Smooth muscle cell (in vitro differentiated cells): ENCODE data around the gene NT5DC2. TPM values are rescaled to one million over a fixed set of nuclear protein-coding genes. Genes with fewer than 3 reads are reported as not detected.

Experiments used
- DNase-seq: peaks from one replicate; lab custom pipeline; 2025; ENCODE audit not compliant: unreplicated experiment; lab: John Stamatoyannopoulos, UW
- H2AFZ ChIP-seq: fragments of 200-600 bp; sonication (generic); 2 replicates; pipeline ENCODE4 v1.6.0; 2016; ENCODE audit warnings: antibody characterized with exemption, low read depth, mild to moderate bottlenecking
- H3F3A ChIP-seq: fragments of 200-600 bp; sonication (generic); 2 replicates; pipeline ENCODE4 v1.6.0; 2017; ENCODE audit warnings: antibody characterized with exemption, low read depth
- H3K27ac ChIP-seq: fragments of 200-600 bp; sonication (generic); 2 replicates; pipeline ENCODE4 v1.5.1; 2016; ENCODE audit warnings: low read depth, mild to moderate bottlenecking
- H3K27me3 ChIP-seq: fragments of 200-600 bp; sonication (generic); 2 replicates; pipeline ENCODE4 v1.6.1; 2016; ENCODE audit warnings: low read depth, mild to moderate bottlenecking
- H3K36me3 ChIP-seq: fragments of 200-600 bp; sonication (generic); 2 replicates; pipeline ENCODE4 v1.5.1; 2016; ENCODE audit warnings: low read depth
- H3K4me1 ChIP-seq: fragments of 200-600 bp; sonication (generic); 2 replicates; pipeline ENCODE4 v1.5.1; 2016; ENCODE audit warnings: low read depth
- H3K4me2 ChIP-seq: fragments of 200-600 bp; sonication (generic); 2 replicates; pipeline ENCODE4 v1.6.0; 2016; ENCODE audit warnings: mild to moderate bottlenecking
- H3K4me3 ChIP-seq: fragments of 200-600 bp; sonication (generic); 2 replicates; pipeline ENCODE4 v1.5.1; 2016; ENCODE audit warnings: mild to moderate bottlenecking
- H3K79me2 ChIP-seq: fragments of 200-600 bp; sonication (generic); 2 replicates; pipeline ENCODE4 v1.6.0; 2016; ENCODE audit warnings: low read depth, mild to moderate bottlenecking
- H3K9ac ChIP-seq: fragments of 200-600 bp; sonication (generic); 2 replicates; pipeline ENCODE4 v1.6.0; 2016; ENCODE audit warnings: low read depth
- H3K9me3 ChIP-seq: fragments of 200-600 bp; sonication (generic); replicated peaks from 2 replicates; pipeline ENCODE4 v1.5.1; 2016; ENCODE audit warnings: low read depth
- H4K20me1 ChIP-seq: fragments of 200-600 bp; sonication (generic); 2 replicates; pipeline ENCODE4 v1.6.0; 2016; ENCODE audit warnings: low read depth
- CTCF ChIP-seq: fragments of 200-600 bp; sonication (generic); IDR thresholded peaks from 2 replicates; pipeline ENCODE4 v1.5.1; 2017; ENCODE audit warnings: borderline replicate concordance, mild to moderate bottlenecking, antibody characterized with exemption; ENCODE audit not compliant: insufficient read depth, poor library complexity, severe bottlenecking
- WGBS: methylation state at CpG from one replicate; pipeline ENCODE4 v1.1.7; 2016; ENCODE audit warnings: low lambda C conversion rate; 5-methylcytosine and 5-hydroxymethylcytosine counted together
- polyA plus RNA-seq: library from polyadenylated mRNA; unstranded; fragments of >200 nt; fragmentation: Nextera tagmentation; extraction: Ambion mirVana; gene quantifications from 2 replicates; pipeline ENCODE4 v1.2.1, GENCODE V29; 2016
- total RNA-seq: library from RNA; depleted of rRNA; stranded (reverse); fragments of >200 nt; gene quantifications from 2 replicates; pipeline ENCODE4 v1.2.3, GENCODE V29; 2014

The NT5DC2 gene
- total and polyA plus RNA-seq, 2 experiments from 2014 or later = 156 to 248 TPM

GRCh38 chr3:52570076-52570475 lies 36.4 kb upstream of the NT5DC2 start:
- Histone ChIP-seq H3K27ac (no peak overlapping the region), H4K20me1 (no peaks in the 10 kb centered on the region), H3K9ac (no peak overlapping the region), H3K27me3 (no peaks in the 10 kb centered on the region), H3K36me3 (peaks cover 4% of the 10 kb centered on the region), H3K79me2 (no peaks in the 10 kb centered on the region), H3K4me2 (no peak overlapping the region), H2AFZ (no peak overlapping the region), H3K4me1 (no peaks in the 10 kb centered on the region), H3K4me3 (no peak overlapping the region), H3F3A (no peaks in the 10 kb centered on the region), H3K9me3 (no peaks in the 10 kb centered on the region)
- no peak for TF ChIP-seq CTCF
- DNase-seq = no peak
- WGBS = 80% methylated on average over 4 of the region's 4 CpGs

- Histone ChIP-seq H3K4me1 (no peaks in the 10 kb centered on the region), H3K4me3 (no peak overlapping the region), H3K27ac (no peak overlapping the region), H3K79me2 (no peaks in the 10 kb centered on the region), H3K36me3 (peaks cover 4% of the 10 kb centered on the region), H3K4me2 (no peak overlapping the region), H4K20me1 (no peaks in the 10 kb centered on the region), H3K9ac (no peak overlapping the region), H3K27me3 (no peaks in the 10 kb centered on the region), H3K9me3 (no peaks in the 10 kb centered on the region), H3F3A (no peaks in the 10 kb centered on the region), H2AFZ (no peak overlapping the region)
- WGBS = 69% methylated on average over 2 of the region's 2 CpGs
- TF ChIP-seq CTCF = no peak
- DNase-seq = no peak
Measured at GRCh38 chr3:52568069-52568468, 34.4 kb upstream of the NT5DC2 start.

GRCh38 chr3:52563984-52564383 lies 30.3 kb upstream of the NT5DC2 start:
- DNase-seq = no peak
- Histone ChIP-seq H3K9ac (no peak overlapping the region), H2AFZ (no peak overlapping the region), H3K4me2 (no peak overlapping the region), H3K27me3 (no peaks in the 10 kb centered on the region), H3K4me3 (no peak overlapping the region), H3F3A (no peaks in the 10 kb centered on the region), H3K27ac (no peak overlapping the region), H3K9me3 (no peaks in the 10 kb centered on the region), H4K20me1 (peaks cover 10% of the 10 kb centered on the region), H3K36me3 (peaks cover 18% of the 10 kb centered on the region), H3K4me1 (no peaks in the 10 kb centered on the region), H3K79me2 (no peaks in the 10 kb centered on the region)
- 98% methylated on average over 2 of the region's 2 CpGs for WGBS
- TF ChIP-seq CTCF = no peak

GRCh38 chr3:52561028-52561747 lies 27.5 kb upstream of the NT5DC2 start:
- Histone ChIP-seq H3K4me3 (no peak overlapping the region), H3K9me3 (no peaks in the 10 kb centered on the region), H3K4me2 (no peak overlapping the region), H4K20me1 (peaks cover 19% of the 10 kb centered on the region), H3K79me2 (no peaks in the 10 kb centered on the region), H3K4me1 (no peaks in the 10 kb centered on the region), H3K27me3 (no peaks in the 10 kb centered on the region), H3F3A (no peaks in the 10 kb centered on the region), H2AFZ (no peak overlapping the region), H3K36me3 (peaks cover 18% of the 10 kb centered on the region), H3K27ac (no peak overlapping the region), H3K9ac (no peak overlapping the region)
- no peak for TF ChIP-seq CTCF
- 84% methylated on average over 4 of the region's 4 CpGs for WGBS
- DNase-seq = no peak
